Cardiac fibroblast (primary cell): ENCODE results near the gene ETNK2.

ENCODE experiments used
- DNase-seq, 2 donors: peaks; one replicate each; pipeline versions ENCODE4 v3.0.0 to v3.0.0-alpha.2; 2010; ENCODE audit warnings: low read depth in 2 of 2
- H3K4me3 ChIP-seq, 2 donors: replicated peaks in 1 of 2; 1 replicate in 1 of 2; 2 replicates in 1 of 2; pipeline ENCODE4 v1.5.1; 2011; ENCODE audit warnings: low read depth in 2 of 2, low read length in 2 of 2, mild to moderate bottlenecking in 2 of 2, moderate library complexity in 1 of 2
- TF ChIP-seq, protein P1 (sequence below): IDR thresholded peaks from one replicate; pipeline ENCODE4 v1.5.1; 2011; ENCODE audit warnings: low read depth, mild to moderate bottlenecking, low read length, inconsistent platforms

The ETNK2 gene

DNA sequence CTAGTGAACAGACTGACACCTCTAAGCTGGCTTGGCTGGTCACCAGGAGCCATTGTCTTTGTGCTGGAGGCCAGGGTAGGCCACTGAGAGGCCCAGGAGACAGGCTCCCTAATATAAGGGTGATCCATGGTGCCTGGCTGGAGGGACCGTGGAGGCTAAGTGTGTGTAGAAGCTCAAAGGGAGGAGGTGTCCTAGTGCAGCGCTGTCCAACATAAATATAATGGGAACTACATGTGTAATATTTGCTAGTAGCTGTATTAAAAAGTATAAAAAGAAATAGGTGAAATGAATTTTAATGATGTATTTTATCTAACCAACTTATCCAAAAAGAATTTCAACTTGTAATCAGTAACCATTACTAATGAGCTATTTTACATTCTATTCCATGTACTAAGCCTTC lies 44.0 kb downstream of the ETNK2 start:
- H3K4me3 ChIP-seq, result no peak overlapping the region
- DNase-seq, result no peak
- TF ChIP-seq, protein P1, sequence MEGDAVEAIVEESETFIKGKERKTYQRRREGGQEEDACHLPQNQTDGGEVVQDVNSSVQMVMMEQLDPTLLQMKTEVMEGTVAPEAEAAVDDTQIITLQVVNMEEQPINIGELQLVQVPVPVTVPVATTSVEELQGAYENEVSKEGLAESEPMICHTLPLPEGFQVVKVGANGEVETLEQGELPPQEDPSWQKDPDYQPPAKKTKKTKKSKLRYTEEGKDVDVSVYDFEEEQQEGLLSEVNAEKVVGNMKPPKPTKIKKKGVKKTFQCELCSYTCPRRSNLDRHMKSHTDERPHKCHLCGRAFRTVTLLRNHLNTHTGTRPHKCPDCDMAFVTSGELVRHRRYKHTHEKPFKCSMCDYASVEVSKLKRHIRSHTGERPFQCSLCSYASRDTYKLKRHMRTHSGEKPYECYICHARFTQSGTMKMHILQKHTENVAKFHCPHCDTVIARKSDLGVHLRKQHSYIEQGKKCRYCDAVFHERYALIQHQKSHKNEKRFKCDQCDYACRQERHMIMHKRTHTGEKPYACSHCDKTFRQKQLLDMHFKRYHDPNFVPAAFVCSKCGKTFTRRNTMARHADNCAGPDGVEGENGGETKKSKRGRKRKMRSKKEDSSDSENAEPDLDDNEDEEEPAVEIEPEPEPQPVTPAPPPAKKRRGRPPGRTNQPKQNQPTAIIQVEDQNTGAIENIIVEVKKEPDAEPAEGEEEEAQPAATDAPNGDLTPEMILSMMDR, result no peak

GRCh38 chr1:204106825-204107224 lies 45.0 kb downstream of the ETNK2 start:
- DNase-seq, result no peak
- TF ChIP-seq, protein P1, result no peak

DNA sequence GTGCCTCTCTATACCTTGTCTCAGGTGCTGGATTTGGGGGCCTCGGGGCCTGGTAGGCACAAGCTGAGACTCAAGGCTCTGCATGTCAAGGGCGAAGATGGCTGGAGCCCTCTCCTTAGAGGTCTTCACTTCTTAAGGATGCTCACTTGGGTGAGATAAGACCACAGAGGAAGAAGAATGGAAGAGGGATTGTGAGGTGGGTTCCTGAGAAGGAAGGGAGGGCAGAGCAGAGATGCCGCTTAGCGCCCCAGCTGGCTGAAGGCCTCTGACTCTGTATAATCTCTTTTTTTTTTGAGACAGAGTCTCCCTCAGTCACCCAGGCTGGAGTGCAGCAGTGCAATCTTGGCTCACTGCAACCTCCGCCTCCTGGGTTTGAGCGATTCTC lies 46.7 kb downstream of the ETNK2 start:
- TF ChIP-seq, protein P1, result no peak
- H3K4me3 ChIP-seq, result no peak overlapping the region
- DNase-seq, result no peak

More at GRCh38 chr1:204106825-204107224, 45.0 kb downstream of the ETNK2 start:
- no peak overlapping the region for H3K4me3 ChIP-seq

DNA sequence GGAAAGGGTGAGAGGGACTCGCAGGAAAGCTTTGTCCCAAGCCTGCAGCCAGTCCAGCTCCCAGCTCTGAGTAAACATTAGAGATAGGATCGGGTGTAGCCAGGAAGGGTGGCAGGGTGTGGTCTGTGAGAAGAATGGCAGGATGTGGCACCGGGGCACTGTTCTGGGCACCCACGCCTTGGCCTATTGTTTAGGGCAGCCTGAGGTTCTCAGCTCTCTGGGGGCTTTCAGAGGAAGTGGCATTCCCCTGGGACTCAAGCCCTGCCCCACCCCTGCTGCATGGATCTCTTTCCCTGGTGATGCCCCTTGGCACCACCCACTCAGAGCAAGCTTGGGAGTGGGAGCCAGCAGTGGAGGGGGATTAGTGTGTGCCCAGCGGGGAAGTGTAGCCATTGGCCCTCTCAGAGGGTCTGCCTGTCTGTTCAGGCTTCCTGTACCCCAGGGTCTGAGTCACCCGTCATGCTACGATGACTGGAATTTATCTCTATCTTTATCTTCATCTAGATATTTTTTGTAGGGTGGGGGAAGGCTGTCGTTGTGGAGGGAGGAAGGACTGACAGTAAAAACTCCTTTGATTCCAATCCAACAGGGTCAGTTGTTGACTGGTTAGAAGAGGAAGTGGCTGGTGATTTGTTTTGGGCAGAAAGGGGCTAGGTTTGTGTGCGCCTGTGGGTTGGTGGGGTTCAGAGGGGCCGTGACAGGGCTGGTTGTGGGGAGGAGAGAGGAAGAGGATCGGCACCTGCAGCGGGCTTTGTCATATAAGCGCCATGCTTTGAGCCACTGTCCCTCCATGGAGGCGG lies 47.3 kb downstream of the ETNK2 start:
- no peak for DNase-seq
- TF ChIP-seq, protein P1, result no peak
- H3K4me3 ChIP-seq, result no peak overlapping the region

DNA sequence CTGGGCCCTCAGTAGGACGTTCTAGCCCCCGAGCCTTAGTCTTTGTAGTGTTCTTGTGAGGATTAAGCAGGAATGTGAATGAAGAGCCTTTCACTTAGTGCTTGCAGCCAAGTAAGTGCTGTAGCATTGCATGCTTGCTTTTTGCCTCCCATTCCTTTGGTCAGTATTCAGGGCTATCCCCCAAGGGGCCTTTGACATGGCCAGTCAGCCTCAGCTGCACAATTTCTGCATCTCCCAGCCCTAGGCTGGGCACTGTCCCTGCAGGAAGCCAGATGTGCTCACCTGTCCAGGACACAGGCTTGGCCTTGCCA lies 48.5 kb downstream of the ETNK2 start:
- H3K4me3 ChIP-seq, result no peak overlapping the region
- peak in 1 of 2 donors; percentile 48 for DNase-seq
- TF ChIP-seq, protein P1, result no peak

- peak in 1 of 2 donors; percentile 52 for DNase-seq
- H3K4me3 ChIP-seq, result no peak overlapping the region
- TF ChIP-seq, protein P1, result no peak
Measured at GRCh38 chr1:204102739-204103430, 49.0 kb downstream of the ETNK2 start.
